K562 (cell line): ENCODE data around the gene SIGLEC1. TPM values are rescaled to one million over a fixed set of nuclear protein-coding genes. Genes with fewer than 3 reads are reported as not detected.

Source experiments
- ATAC-seq: fragments of 200-7000 bp; cut with Tn5 transposase; 3 replicates; pipeline ENCODE4 v1.9.1; 2020; ENCODE audit warnings: moderate library complexity
- BruUV-seq: library from RNA; stranded (reverse); fragments of 400-500 nt; replicated peaks from 2 replicates; lab custom pipeline; 2021; lab: Mats Ljungman, UMichigan
- CTCF ChIA-PET: fragments of 300-600 bp; formaldehyde crosslinking; extraction: SDS; loops from one replicate; lab custom pipeline; 2021; ENCODE audit warnings: low intra/inter-chr PET ratio; lab: Yijun Ruan, JAX
- POLR2A ChIA-PET: fragments of 300-600, 350-650 bp; sonication (Branson Sonifier 250); formaldehyde crosslinking; extraction: SDS; loops from one replicate; lab custom pipeline; 2021; ENCODE audit warnings: antibody characterized with exemption, inconsistent platforms; lab: Yijun Ruan, JAX
- DNase-seq, 4 experiments: peaks; one replicate each; pipeline versions ENCODE4 v3.0.0 to v3.0.0-alpha.2; 2011 to 2018; ENCODE audit warnings: low spot score in 3 of 4, mixed read lengths in 3 of 4; ENCODE audit errors: extremely low read depth in 1 of 4
- FAIRE-seq: peaks from 2 replicates; lab custom pipeline; 2011; peaks lifted over from hg19 to GRCh38; lab: Jason Lieb, UNC
- H2AFZ ChIP-seq: 2 replicates; pipeline ENCODE4 v1.6.0; 2011; ENCODE audit warnings: low read depth, low read length, control low read depth, inconsistent platforms
- H3K27ac ChIP-seq: fragments of 200-600 bp; 3 replicates; pipeline ENCODE4 v1.8.0; 2011; ENCODE audit warnings: low read depth, mild to moderate bottlenecking, control low read depth, inconsistent platforms, low read length, moderate library complexity, mixed read lengths; ENCODE audit errors: extremely low read depth
- H3K27me3 ChIP-seq, 2 experiments: fragments of 300-600 bp in 1 of 2; 2 replicates in 1 of 2; 3 replicates in 1 of 2; pipeline versions ENCODE4 v1.6.0 to v1.8.0; 2011; ENCODE audit warnings: inconsistent platforms in 2 of 2, low read length in 2 of 2, mild to moderate bottlenecking in 1 of 2, mixed read lengths in 1 of 2, moderate library complexity in 1 of 2; ENCODE audit not compliant: control insufficient read depth in 2 of 2, insufficient read depth in 2 of 2
- H3K36me3 ChIP-seq: fragments of 300-600 bp; 3 replicates; pipeline ENCODE4 v1.8.0; 2011; ENCODE audit warnings: mild to moderate bottlenecking, low read length, inconsistent platforms; ENCODE audit not compliant: control insufficient read depth, insufficient read depth
- H3K4me1 ChIP-seq, 2 experiments: fragments of 200-600 bp in 1 of 2; replicated peaks in 1 of 2; 2 replicates in 1 of 2; 3 replicates in 1 of 2; pipeline versions ENCODE4 v1.5.1 to v1.8.0; 2011; ENCODE audit warnings: inconsistent platforms in 2 of 2, low read length in 2 of 2, mild to moderate bottlenecking in 1 of 2, mixed read lengths in 1 of 2, moderate library complexity in 1 of 2; ENCODE audit not compliant: control insufficient read depth in 2 of 2, insufficient read depth in 2 of 2
- H3K4me2 ChIP-seq: 2 replicates; pipeline ENCODE4 v1.6.1; 2011; ENCODE audit warnings: low read length, control low read depth, inconsistent platforms, mixed read lengths; ENCODE audit not compliant: insufficient read depth
- H3K4me3 ChIP-seq: fragments of 200-600 bp; sonication (generic), shearing (Covaris generic); 2 replicates; pipeline ENCODE4 v1.5.1; 2016; ENCODE audit warnings: control low read depth, inconsistent platforms
- H3K79me2 ChIP-seq: fragments of 200-600 bp; 3 replicates; pipeline ENCODE4 v1.8.0; 2011; ENCODE audit warnings: low read length, inconsistent platforms; ENCODE audit not compliant: control insufficient read depth, insufficient read depth
- H3K9ac ChIP-seq, 2 experiments: 2 replicates each; pipeline versions ENCODE4 v1.6.0 to v1.6.1; 2011; ENCODE audit warnings: low read depth in 2 of 2, low read length in 2 of 2, control low read depth in 1 of 2, inconsistent platforms in 1 of 2, mild to moderate bottlenecking in 1 of 2, mixed read lengths in 1 of 2; ENCODE audit not compliant: insufficient read depth in 1 of 2
- H3K9me1 ChIP-seq: one replicate; pipeline ENCODE4 v1.6.0; 2011; ENCODE audit warnings: inconsistent platforms, mild to moderate bottlenecking, low read length, moderate library complexity; ENCODE audit not compliant: control insufficient read depth, insufficient read depth
- H3K9me3 ChIP-seq: replicated peaks from 2 replicates; pipeline ENCODE4 v1.5.1; 2011; ENCODE audit warnings: low read depth, low read length, inconsistent platforms; ENCODE audit not compliant: control insufficient read depth, insufficient read depth
- H4K20me1 ChIP-seq: replicated peaks from 2 replicates; pipeline ENCODE4 v1.6.1; 2011; ENCODE audit warnings: low read length, inconsistent platforms, mixed read lengths; ENCODE audit not compliant: control insufficient read depth, insufficient read depth
- ATF2 ChIP-seq: sonication (generic); formaldehyde crosslinking; IDR thresholded peaks from 2 replicates; pipeline ENCODE4 v1.8.1; 2022; ENCODE audit warnings: missing genetic modification reagents
- E2F5 ChIP-seq: sonication (generic); formaldehyde crosslinking; IDR thresholded peaks from 2 replicates; pipeline ENCODE4 v1.8.0; 2022; ENCODE audit warnings: mild to moderate bottlenecking, missing genetic modification reagents
- HIVEP1 ChIP-seq: fragments of 250-450 bp; sonication (Bioruptor Pico); IDR thresholded peaks from 2 replicates; pipeline ENCODE4 v1.4.0; 2020; ENCODE audit warnings: mild to moderate bottlenecking
- HNRNPUL1 ChIP-seq: fragments of 200-400 bp; formaldehyde crosslinking; IDR thresholded peaks from 2 replicates; pipeline ENCODE4 v1.6.1; 2017; ENCODE audit warnings: low read length
- MIER1 ChIP-seq: fragments of 450-650 bp; IDR thresholded peaks from 2 replicates; pipeline ENCODE4 v1.6.1; 2016; ENCODE audit warnings: antibody characterized with exemption, mild to moderate bottlenecking, low read depth
- NONO ChIP-seq, 2 experiments: fragments of 200-400 bp in 1 of 2; fragments of 450-650 bp in 1 of 2; formaldehyde crosslinking in 1 of 2; IDR thresholded peaks; 2 replicates each; pipeline ENCODE4 v1.6.1; 2017; ENCODE audit warnings: low read depth in 2 of 2, mild to moderate bottlenecking in 2 of 2, moderate library complexity in 2 of 2, low read length in 1 of 2
- PHF20 ChIP-seq: fragments of 450-650 bp; IDR thresholded peaks from 2 replicates; pipeline ENCODE4 v1.6.1; 2018; ENCODE audit not compliant: partially characterized antibody
- PKNOX1 ChIP-seq: fragments of 450-650 bp; IDR thresholded peaks from 2 replicates; pipeline ENCODE4 v1.6.1; 2016
- RBM17 ChIP-seq: fragments of 200-400 bp; formaldehyde crosslinking; IDR thresholded peaks from 2 replicates; pipeline ENCODE4 v1.6.1; 2017; ENCODE audit warnings: low read depth, mild to moderate bottlenecking, low read length, borderline replicate concordance
- RCOR1 ChIP-seq, 2 experiments: IDR thresholded peaks; 2 replicates each; pipeline ENCODE4 v1.6.1; 2012; ENCODE audit warnings: low read depth in 2 of 2, low read length in 2 of 2, borderline replicate concordance in 1 of 2, improper control_type of control experiment in 1 of 2
- SIN3B ChIP-seq: fragments of 450-650 bp; IDR thresholded peaks from 2 replicates; pipeline ENCODE4 v1.6.1; 2017; ENCODE audit warnings: low read depth, mild to moderate bottlenecking, moderate library complexity
- ZNF121 ChIP-seq: sonication (generic); formaldehyde crosslinking; conservative IDR thresholded peaks from 2 replicates; pipeline ENCODE4 v1.8.0; 2022; ENCODE audit warnings: missing genetic modification reagents
- ZNF644 ChIP-seq: fragments of 200-800 bp; sonication (Bioruptor generic); IDR thresholded peaks from 2 replicates; pipeline ENCODE4 v1.6.1; 2016; ENCODE audit warnings: low read depth, missing genetic modification characterization, missing compliant biosample characterization
- WGBS: fragments of 100-300 bp; shearing (Covaris generic); methylation state at CpG from one replicate; pipeline ENCODE4 v1.1.6; 2016; ENCODE audit warnings: low coverage, mixed read lengths; ENCODE audit not compliant: insufficient coverage; ENCODE audit errors: missing lambda C conversion rate; 5-methylcytosine and 5-hydroxymethylcytosine counted together
- in situ Hi-C: fragments of 300-500 bp; cut with MboI; formaldehyde crosslinking; loops from 4 replicates; pipeline ENCODE4 v1.15.0; 2018; ENCODE audit warnings: inconsistent platforms, mixed read lengths
- intact Hi-C: fragments of 100-400 bp; cut with micrococcal nuclease; formaldehyde crosslinking; loops from 2 replicates; pipeline ENCODE4 v1.14.2; 2022
- polyA plus RNA-seq, 8 experiments: library from polyadenylated mRNA; depleted of rRNA in 4 of 8; stranded (reverse) in 5 of 8; unstranded in 3 of 8; fragments of >200 nt; fragmentation: Nextera tagmentation in 2 of 8; fragmentation: Illumina TruSeq in 1 of 8; extraction: Ambion mirVana in 2 of 8; extraction: Trizol in 1 of 8; gene quantifications; 2 replicates each; pipeline versions ENCODE4 v1.2.1 to v1.2.3, GENCODE V29; 2011 to 2014; ENCODE audit warnings: inconsistent platforms in 1 of 8, missing spikeins in 1 of 8
- total RNA-seq, 7 experiments: library from RNA; depleted of rRNA in 6 of 7; stranded (reverse); fragments of >200 nt in 6 of 7; fragmentation: Illumina TruSeq in 2 of 7; extraction: Trizol in 2 of 7; gene quantifications; 2 replicates each; pipeline versions ENCODE4 v1.2.1 to v1.2.3, GENCODE V29; 2011 to 2021; ENCODE audit warnings: low replicate concordance in 1 of 7

The SIGLEC1 gene
- total and polyA plus RNA-seq, 9 of the 15 experiments (the other 6 are each of a cell fraction or from before 2014, with no cell fraction given), result 0.05 to 0.07 TPM; not detected in 7

- no peak overlapping the region for H3K4me2 ChIP-seq
- no peak overlapping the region for H2AFZ ChIP-seq
- intact Hi-C loops (loop anchor here (10.0 kb wide), 1 partner anchor 115 kb away; the partner anchor contains the start of genes CENPB and SPEF1), in situ Hi-C loops (no loop called here)
- FAIRE-seq (no peak), DNase-seq (no peak), ATAC-seq (no peak)
- H3K36me3 ChIP-seq, result no peaks in the 10 kb centered on the region
- H3K27ac ChIP-seq, result no peak overlapping the region
- CTCF ChIA-PET, result no interaction called here
- no peak overlapping the region for H3K4me3 ChIP-seq
- H3K79me2 ChIP-seq, result no peaks in the 10 kb centered on the region
- H4K20me1 ChIP-seq, result 0 out of 2 replicates have a peak, but pooled peaks cover 6% of the 10 kb centered on the region
- 17% methylated on average over 11 of the region's 13 CpGs for WGBS
- no peak overlapping the region for H3K9ac ChIP-seq
- peaks cover 0 to 30% of the 10 kb centered on the region in 2 experiments; a peak in 4 of 5 replicates for H3K4me1 ChIP-seq
- H3K9me1 ChIP-seq, result no peaks in the 10 kb centered on the region
- BruUV-seq, result no TSS peak
- H3K9me3 ChIP-seq, result no peaks in the 10 kb centered on the region
- POLR2A ChIA-PET, result no interaction called here
- no peak for TF ChIP-seq ZNF121 (CRISPR knock-in tag)
- no peak for TF ChIP-seq E2F5
- no peak for TF ChIP-seq ZNF644 (tag)
- TF ChIP-seq HNRNPUL1, result no peak
- TF ChIP-seq PHF20, result no peak
- no peak for TF ChIP-seq MIER1
- no peak for TF ChIP-seq PKNOX1
- no peak for TF ChIP-seq RBM17
- no peak for TF ChIP-seq RCOR1 (IDR thresholded peaks at IDR 0.05; ENCODE audit: borderline replicate concordance in 1 of 2, low read depth in 2 of 2, low read length in 2 of 2)
- TF ChIP-seq ATF2, result no peak
- no peak for TF ChIP-seq HIVEP1
- no peak for TF ChIP-seq NONO (IDR thresholded peaks at IDR 0.05; ENCODE audit: low read depth in 2 of 2, low read length in 1 of 2)
- TF ChIP-seq SIN3B, result no peak
- H3K27me3 ChIP-seq, result peaks cover 2 to 37% of the 10 kb centered on the region in 2 experiments; a peak in 3 of 5 replicates
Observed at GRCh38 chr20:3669710-3670367, 42.6 kb downstream of the SIGLEC1 start.
